Measurements from ENCODE around the gene TACC2.

DNA sequence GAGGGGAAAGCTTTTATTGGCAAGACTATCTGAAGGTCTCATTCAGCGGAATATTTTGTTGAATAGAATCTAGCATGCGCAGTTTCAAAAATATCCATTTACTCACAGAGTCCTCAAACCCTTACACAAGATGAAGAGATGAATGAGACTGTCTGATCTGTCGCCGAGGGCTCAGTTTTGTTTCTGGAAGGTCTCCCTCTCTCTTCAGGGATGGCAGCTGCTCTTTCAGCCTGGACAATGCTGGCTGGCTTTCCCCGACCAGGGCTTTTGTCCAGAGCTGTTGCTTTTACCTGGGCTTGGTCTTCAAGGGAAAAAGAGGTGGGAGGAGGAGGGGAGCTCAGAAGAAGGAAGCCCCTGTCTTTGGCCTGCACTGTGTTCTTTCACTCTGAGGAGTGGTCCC lies 200.2 kb downstream of the TACC2 start:
- TF ChIP-seq, protein P1, sequence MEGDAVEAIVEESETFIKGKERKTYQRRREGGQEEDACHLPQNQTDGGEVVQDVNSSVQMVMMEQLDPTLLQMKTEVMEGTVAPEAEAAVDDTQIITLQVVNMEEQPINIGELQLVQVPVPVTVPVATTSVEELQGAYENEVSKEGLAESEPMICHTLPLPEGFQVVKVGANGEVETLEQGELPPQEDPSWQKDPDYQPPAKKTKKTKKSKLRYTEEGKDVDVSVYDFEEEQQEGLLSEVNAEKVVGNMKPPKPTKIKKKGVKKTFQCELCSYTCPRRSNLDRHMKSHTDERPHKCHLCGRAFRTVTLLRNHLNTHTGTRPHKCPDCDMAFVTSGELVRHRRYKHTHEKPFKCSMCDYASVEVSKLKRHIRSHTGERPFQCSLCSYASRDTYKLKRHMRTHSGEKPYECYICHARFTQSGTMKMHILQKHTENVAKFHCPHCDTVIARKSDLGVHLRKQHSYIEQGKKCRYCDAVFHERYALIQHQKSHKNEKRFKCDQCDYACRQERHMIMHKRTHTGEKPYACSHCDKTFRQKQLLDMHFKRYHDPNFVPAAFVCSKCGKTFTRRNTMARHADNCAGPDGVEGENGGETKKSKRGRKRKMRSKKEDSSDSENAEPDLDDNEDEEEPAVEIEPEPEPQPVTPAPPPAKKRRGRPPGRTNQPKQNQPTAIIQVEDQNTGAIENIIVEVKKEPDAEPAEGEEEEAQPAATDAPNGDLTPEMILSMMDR (IDR thresholded peaks at IDR 0.05): no peak
- TF ChIP-seq POLR2A (IDR thresholded peaks at IDR 0.05): no peak

Data from vagina (tissue), 2 donors.